ENCODE measurements around the gene TOLLIP.
"Not testable (repeated sequence)": the region's sequence is repeated elsewhere in the genome, so short reads cannot be mapped to it uniquely, and the experiment has no call there.

Gene TOLLIP

DNA sequence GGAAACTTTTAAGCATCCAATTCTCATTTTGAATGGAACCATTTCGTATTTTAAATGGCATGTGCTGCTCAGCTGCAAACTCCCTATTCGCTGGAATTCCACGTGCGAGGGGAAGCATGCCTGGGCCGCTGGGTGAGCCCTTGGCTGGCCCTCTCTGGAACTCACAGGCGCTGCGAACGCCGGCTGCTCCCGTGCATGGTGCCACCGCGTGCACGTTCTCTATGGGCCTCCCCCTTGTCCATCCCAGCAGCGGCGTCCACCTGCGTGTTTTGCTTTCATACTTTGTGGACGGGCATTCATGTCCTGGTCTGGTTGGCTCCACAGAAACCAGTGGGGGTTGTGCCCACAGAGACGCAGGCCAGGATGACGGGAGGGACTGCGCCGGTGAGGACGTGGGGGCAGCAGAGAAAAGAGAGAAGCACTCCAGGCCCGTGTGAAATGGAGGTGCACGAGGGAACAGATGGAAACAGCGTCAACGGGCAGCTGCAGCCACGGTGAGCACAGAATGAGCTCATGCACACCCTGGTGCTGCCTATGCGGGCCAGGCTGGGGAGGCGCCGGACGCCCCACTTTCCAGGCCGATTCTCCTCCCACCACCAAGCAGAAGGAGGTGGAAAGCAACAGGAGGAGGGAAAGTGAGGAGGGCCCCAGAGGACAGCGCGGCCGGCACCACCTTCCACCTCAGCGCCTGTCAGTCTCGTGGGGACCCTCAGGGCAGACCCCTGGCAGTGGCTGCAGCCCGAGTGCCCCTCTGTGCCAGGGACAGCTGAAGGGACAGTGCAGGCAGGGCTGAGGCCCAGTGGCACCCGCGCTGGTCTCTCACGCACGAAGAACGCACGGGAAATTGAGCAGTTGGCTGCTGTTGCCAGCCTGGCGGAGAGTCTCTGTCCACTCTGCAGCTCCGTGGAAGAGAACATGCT lies 29.1 kb downstream of the TOLLIP start:
- DNase-seq, result no peak

DNA sequence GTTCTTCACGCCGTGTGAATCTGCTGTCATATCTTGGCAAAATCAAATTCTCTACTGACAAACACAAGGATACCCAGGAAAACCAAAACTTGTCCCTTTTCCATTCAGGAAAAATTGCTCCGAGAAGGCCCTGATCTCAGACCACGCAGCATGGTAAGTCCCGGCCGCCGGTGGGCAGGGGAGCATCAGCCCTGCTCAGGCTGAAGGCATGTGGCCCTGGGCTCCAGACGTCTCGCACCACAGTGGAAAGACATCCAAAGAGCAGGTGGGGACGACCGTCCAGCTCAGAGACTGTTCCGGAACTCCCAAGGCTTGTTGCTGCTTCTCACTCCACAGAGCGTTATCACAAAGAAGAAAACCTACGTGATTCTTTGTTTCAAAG lies 29.8 kb downstream of the TOLLIP start:
- DNase-seq, result no peak

DNA sequence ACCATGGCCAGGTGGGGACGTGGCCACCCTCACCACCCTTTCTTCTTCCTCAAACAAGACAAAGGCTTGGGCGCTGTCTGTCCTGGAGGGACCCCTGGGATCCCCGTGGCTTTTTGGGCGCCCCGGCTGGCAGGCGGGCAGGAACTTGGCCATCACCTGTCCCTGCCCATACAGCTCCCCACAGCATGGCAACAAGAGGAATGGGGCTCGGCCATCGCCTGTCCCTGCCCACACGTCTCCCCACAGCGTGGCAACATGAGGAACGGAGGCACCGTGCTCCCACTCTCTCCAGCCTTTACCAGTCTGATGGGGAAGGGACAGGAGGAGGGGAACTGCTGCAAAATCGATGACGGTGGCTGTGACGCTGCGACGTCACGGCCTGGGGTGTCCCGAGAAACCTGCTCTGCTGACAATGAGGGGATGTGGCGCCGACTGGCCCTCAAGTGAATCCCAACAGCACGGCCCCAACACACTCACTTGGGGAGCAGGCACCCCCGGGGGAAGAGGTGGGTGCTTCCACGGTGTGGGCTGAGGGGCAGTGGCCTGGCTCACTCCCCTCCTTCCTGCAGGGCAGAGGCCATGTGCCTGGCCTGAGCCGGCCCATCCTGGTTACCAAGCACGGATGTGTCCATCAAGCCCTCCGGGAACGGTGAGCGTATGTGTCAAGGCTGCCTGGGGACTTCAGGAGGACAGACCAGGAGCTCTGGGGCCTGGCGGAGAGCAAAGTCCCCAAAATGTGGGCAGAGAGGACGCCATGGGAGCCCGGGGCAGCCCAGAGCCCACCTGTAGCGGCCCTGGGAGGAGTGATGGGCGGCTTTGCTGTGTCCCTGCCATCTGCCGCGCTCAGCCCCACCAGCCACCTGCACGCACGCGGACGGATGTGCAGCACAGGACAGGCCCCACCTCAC lies 30.4 kb downstream of the TOLLIP start:
- no peak for DNase-seq

DNA sequence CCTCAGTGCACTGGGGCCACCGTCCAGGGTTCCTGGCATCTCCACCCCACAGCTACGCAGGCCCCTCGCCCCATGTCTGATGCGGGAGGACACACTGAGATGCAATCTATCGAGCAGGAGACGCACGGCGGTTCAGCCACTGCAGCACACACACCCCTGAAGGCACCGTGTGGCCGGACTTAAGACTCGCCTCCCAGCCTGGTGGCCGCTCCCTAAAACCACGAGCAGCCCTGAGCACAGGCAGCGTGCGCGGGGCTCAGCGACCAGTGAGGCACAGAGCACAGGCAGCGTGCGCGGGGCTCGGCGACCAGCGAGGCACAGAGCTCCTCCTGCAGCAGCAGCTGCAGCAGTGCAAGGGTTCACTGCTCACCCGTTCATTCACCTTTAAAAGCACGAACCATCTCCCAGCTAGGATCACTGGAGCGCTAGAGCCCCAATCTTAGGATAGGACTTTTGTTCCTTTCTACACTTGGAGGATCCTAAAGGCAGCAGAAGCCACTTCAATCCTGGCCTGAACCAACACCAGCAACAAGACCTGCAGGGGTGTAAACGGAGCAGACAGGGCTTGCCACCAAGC lies 31.4 kb downstream of the TOLLIP start:
- no peak for DNase-seq

DNA sequence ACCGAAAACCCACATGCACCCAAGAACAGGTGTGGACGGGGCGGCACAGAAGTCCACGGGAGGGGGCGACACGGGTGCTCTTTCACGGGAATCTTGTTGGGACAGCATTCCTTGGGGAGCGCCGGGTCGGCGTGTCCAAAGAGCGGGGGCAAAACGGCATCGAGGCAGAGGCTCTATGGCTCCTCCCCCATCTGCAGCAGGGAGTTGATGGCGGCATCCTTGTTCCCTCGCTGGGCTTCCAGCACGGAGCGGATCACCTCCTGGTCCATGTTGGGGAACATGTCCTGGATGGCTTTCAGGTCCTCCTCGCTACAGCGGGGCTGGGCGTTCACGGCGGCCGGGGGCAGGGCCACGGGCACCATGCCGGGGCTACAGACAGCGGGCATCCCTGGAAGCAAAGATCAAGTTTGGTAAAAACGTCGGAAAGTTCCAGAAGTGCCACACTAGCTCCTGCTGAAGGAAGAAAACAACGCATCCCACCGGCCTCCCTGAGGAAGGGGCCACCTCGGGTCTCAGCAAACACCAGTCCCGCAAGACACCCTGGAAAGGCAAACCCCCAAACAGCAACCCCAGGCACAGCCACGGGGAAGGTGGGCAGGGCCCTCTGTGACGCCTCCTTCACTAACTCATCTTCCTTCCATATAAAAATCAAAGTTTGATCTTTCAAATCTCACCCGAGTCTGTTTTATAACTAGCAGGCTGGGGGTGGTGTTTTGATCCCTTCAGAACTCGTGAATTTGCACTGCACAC lies 32.4 kb downstream of the TOLLIP start:
- DNase-seq, result no peak

DNA sequence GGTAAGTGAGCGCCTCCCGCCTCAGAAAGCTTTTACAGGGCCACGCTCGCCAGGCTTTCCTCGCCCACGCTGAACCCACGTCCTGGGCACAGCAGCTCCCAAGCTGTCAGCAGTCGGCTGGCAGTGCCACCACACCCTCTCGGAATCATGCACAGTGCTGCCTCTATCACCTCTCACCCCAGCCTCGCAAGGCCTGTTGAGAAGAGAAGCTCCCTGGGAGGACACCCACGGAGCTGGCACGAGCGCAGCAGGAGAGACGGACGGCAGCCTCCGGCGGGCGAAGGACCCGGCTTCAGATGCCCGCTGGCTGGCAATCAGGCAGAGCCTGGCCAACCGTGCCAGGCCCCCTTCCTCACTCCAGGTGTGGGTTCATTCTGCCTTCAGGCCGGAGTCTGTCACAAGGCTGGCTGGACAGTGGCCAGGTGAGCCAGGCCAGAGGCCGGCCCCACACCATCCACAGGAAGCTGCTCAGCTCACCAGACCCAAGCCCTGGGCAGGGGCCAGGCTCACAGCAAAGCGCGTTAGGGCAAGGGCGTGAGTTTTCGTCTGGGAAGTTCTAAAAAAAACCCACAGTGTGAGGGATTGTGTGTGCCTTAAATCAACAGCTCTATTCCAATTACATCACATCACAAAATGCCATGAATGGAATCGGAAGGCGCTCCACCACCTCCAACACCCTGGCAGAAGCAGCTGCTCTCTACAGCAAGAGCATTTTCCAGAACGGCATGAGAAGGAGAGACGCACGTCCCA lies 33.2 kb downstream of the TOLLIP start:
- no peak for DNase-seq

DNA sequence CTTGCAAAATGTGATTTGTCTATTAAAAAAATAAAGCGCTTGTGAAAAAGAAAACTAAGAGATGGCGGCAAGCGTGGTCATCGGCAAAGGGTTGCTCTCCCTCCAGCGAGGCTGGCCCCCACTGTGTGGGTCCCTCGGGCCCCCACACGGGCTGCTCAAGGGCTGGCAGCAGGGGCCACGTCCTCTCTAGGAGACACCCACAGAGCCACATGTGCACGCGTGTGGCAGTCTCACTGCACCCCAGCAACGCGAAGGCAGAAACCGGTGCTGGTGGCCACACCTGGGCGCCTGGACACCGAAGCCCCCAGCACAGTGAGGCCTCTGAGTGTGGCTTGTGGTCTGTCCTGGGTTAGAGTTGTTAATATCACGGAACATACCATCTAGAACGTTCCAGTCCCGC lies 34.4 kb downstream of the TOLLIP start:
- DNase-seq, result no peak

DNA sequence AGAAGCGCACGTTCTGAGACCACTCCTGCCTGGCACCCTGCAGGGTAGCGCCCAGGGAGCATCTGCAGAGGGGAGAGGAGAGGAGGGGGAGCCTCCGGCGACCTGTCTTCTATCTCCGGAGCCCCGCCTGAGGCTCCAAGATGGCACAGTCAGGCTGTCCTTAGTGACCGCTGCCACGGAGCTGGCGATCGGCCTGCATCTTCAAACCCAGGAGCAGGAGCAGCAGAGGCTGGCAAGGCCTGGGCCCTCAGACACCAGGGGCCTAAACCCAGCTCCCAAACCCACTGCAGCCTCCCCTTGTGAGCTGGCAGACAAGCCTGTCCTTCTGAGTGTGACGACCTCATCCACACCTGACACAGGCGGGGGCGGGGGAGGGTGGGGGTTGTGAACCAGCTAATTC lies 34.9 kb downstream of the TOLLIP start:
- no peak for DNase-seq

DNA sequence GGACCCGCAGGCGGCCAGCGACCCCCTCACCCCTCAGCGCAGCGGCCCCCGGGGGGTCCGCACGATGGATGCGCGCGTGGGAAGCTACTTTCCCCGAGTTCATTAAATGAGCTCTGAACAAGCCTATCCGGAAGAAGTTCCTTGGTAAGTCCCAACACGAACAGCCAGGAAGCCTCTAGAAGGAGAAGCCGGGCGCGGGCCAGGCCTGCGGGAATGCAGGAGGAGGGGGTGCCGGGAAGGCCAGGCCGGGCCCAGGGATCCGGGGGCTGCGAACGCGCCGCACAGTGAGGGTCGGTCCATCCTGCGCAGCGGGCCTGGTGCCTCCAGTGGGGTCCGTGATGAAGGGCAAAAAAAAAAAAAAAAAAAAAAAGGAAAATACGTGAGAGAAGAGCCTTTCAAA lies 36.9 kb downstream of the TOLLIP start:
- DNase-seq, result no peak

DNA sequence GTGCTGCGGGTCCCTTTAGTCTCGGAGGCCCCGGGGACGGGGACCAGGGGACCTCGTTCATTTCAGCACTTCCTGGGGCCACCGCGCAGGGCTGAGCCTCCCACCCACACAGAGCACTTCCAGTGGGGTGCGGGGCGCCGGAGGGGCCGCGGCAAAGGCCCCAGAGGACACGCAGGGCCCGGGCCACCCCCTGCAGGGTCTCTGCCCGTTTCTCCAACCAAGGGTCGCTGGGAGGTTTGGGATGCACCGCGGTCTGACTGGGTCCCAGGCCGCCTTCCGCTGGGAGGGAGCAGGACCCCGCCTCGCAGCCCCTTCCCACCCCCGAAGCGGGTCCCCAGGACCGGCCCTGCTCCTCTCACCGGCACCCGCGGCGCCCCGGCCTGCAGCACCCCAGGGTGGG lies 37.5 kb downstream of the TOLLIP start:
- DNase-seq, result no peak

DNA sequence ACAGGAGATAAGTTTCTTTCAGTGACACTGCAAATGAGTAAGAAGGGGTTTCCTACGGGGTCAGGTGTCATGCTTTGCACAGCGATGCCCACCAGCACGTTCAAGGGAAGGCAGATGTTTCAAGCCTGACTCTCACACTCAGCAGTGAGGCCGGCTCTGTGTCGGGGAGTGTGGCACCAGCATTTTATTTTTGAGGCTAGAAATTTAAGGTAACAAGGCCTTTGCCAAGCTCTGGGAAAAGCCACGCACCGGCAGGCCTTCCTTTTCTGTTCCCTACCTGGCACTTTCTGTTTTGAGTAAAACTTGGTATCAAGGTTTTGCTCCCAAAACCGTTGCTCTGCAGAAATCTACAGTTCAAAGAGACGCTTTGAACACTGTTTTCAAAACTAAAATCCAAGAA lies 38.0 kb downstream of the TOLLIP start:
- DNase-seq, result no peak

DNA sequence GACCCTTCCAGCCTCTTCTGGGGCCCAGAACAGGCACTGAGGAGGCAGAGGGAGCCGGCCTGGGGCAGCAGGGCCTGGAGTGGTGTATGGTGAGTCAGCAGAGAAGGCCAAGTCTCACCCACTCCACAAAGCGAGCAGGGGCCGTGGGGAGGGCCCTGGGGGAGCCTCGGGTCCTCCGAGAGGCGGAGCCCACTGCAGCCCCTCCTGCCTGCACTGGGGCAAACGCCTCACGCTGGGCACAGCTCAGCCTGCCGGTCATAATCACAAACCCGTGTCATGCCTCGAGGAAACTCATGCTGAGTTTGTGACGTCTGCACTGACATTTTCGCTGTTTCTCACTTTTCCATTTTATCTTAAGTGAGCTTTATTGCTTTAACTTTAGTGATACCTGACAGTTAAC lies 38.4 kb downstream of the TOLLIP start:
- peak; percentile 50 for DNase-seq

DNA sequence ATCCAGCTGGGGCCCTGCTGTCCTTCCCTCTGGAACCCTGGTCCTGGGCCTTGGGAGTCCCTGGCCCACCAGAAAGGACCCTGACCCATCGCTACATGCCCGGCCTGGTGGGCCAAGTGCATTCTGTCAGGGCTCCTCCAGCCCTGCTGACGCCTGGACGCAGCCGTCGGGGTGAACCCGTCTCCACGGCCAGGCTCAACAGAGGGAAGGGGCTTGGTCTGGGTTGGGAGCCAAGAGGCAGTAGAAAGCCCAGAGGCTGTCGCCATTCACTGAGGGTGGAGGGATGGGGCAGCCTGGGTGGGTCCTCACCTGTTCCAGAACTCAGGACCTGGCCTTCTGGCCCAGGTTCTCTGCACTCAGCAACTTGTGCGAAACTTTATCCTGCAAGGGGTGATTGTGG lies 39.0 kb downstream of the TOLLIP start:
- DNase-seq, result no peak

DNA sequence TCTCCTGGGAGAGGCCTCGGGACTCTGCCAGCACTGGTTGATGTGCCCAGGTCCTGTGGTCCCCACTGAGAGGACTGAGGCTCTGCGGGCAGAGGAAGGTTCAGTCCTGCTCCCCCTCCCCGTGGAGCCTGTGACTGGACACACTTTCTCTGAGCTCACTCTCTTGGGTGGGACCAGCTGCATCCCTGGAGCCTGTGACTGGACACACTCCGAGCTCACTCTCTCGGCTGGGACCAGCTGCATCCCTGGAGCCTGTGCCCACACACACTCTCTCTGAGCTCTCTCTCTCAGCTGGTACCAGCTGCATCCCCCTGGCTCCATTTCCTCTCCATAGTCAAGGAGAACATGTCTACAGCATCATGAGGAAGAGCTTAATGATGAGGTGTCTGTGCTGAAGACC lies 39.5 kb downstream of the TOLLIP start:
- DNase-seq, result no peak

DNA sequence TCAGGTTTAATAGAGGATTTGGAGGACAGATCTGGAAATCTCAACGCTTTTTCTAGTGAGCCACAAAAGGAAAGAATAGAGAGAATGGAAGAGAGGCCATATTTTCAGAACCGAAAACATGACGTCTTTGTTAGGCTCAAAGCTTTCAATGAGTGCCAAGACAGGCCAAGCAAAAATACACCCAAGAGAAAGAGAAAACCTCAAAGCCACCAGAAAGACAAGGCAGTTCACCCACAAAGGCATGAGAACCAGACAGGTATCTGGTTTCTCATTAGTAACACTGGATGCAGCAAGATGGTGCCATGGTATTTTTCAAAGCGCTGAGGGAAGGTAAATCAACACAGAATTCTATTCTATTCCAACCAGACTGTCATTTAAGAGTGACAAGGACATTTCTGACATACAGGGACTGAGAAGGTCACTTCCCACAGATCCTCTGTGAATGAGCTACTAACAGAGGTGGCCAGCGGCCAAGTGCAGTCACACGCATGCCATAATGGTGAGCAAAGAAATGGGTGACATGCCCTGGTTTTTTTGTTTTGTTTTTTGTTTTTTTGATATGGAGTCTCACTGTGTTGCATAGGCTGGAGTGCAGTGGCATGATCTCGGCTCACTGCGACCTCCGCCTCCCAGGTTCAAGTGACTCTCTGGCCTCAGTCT lies 41.9 kb downstream of the TOLLIP start:
- DNase-seq, result peak; percentile 38

DNA sequence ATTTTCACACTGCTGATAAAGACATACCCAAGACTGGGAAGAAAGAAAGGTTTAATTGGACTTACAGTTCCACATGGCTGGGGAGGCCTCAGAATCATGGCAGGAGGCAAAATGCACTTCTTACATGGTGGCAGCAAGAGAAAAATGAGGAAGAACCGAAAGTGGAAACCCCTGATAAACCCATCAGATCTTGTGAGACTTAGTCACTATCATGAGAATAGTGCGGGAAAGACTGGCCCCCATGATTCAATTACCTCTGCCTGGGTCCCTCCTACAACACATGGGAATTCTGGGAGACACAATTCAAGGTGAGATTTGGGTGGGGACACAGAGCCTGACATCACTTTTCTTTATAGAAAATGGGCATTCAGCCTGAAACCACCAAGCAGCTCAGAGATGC lies 42.5 kb downstream of the TOLLIP start:
- DNase-seq, result not testable (repeated sequence)

DNA sequence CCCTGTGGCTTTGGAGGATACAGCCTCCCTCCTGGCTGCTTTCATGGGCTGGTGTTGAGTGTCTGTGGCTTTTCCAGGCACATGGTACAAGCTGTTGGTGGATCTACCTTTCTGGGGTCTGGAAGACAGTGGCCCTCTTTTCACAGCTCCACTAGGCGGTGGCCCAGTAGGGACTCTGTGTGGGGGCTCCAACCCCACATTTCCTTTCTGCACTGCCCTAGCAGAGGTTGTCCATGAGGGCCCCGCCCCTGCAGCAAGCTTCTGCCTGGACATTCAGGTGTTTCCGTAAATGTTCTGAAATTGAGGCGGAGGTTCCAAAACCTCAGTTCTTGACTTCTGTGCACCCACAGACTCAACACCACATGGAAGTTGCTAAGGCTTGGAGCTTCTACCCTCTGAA lies 44.0 kb downstream of the TOLLIP start:
- not testable (repeated sequence) for DNase-seq

DNA sequence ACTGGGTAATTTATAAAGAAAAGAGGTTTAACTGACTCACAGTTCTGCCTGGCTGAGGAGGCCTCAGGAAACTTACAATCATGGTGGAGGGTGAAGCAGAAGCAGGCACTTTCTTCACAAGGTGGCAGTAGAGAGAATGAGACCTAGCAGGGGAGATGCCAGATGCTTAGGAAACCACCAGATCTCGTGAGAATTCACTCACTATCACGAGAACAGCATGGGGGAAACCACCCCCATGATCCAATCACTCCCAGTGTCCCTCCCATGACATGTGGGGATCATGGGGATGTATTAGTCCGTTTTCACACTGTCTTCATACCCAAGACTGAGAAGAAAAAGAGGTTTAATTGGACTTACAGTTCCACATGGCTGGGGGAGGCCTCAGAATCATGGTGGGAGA lies 45.0 kb downstream of the TOLLIP start:
- peak; percentile 81 for DNase-seq

DNA sequence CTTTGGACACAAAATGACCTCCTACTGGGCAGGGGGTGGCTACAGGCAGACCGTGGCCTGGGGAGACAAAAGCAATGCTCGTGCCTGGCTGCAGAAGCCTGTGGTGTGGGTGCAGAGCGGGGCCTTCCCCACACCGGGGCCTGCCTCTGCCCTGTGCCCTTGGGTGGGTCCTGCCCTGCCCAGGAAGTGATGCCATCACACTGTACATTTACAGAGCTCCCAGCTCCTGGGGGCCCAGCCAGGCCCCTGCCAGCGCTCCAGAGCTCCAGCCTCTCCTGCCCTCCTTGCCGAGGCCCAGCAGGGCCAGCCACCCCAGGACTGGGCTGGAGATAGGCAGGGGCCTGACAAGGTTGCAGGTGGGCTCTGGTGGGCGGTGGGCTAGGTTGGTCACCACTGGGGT lies 46.4 kb downstream of the TOLLIP start:
- DNase-seq, result no peak

DNA sequence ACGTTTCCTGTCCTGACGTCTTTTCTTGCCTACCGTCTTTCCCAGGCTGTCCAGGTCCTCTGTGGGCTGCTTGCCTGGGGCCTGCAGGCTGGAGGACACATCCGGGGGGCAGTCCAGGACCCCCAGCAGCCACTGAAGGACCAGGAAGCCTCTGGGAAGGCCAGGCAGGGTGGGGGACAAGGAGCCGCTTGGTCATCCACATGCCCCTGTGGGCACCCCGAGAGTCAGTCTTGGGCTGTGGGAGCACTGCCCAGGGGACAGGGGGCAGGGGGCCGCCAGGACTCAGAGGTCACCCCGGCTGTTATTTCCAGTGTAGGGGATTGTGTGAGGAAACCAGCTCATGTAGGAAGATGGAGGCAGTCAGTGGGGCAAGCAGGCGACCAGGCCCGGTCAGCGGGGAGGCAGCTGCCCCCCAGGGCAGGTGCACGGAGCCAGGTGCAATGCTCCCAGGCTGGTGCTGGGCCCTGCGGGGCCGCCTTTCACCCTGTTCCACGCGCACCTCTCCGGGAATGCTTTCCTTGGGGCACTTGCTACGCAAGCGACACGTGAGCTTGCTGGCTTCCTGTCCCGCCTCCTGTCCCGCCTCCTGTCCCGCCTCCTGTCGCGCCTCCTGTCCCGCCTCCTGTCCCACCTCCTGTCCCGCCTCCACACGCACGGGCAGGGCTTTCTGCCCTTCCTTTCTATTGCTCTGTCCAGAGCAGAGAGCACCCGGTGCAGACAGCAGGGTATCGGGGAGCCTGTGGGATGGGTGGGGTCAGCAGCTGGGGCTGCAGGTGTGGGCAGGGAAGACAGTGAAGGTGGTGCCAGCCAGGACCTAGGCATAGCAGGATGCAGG lies 47.0 kb downstream of the TOLLIP start:
- peak; percentile 87 for DNase-seq
